GM23338 (cell line): ENCODE measurements around the gene SYT7. TPM values are rescaled to one million over a fixed set of nuclear protein-coding genes. Genes with fewer than 3 reads are reported as not detected.

Experiments used
- ATAC-seq: fragments of 200-7000 bp; cut with Tn5 transposase; 3 replicates; pipeline ENCODE4 v1.9.1; 2020
- DNase-seq: peaks from one replicate; pipeline ENCODE4 v3.0.0-alpha.2; 2015; ENCODE audit warnings: low spot score
- H2AFZ ChIP-seq: fragments of 200-600 bp; sonication (generic); 2 replicates; pipeline ENCODE4 v1.8.0; 2016; ENCODE audit warnings: antibody characterized with exemption, mild to moderate bottlenecking, moderate library complexity
- H3F3A ChIP-seq: fragments of 200-600 bp; sonication (generic); replicated peaks from 2 replicates; pipeline ENCODE4 v1.8.0; 2017; ENCODE audit warnings: antibody characterized with exemption, mixed run types, low read depth
- H3K27ac ChIP-seq: fragments of 200-600 bp; sonication (generic); 2 replicates; pipeline ENCODE4 v1.6.1; 2016; ENCODE audit warnings: low read depth
- H3K27me3 ChIP-seq: fragments of 200-600 bp; sonication (generic); 2 replicates; pipeline ENCODE4 v1.8.0; 2016; ENCODE audit warnings: mild to moderate bottlenecking, mixed run types, moderate library complexity; ENCODE audit not compliant: insufficient read depth
- H3K36me3 ChIP-seq: fragments of 200-600 bp; sonication (generic); 2 replicates; pipeline ENCODE4 v1.8.0; 2016; ENCODE audit warnings: mild to moderate bottlenecking; ENCODE audit not compliant: insufficient read depth
- H3K4me1 ChIP-seq: fragments of 200-600 bp; sonication (generic); 2 replicates; pipeline ENCODE4 v1.8.0; 2016; ENCODE audit warnings: mild to moderate bottlenecking, moderate library complexity; ENCODE audit not compliant: insufficient read depth
- H3K4me2 ChIP-seq: fragments of 200-600 bp; sonication (generic); 2 replicates; pipeline ENCODE4 v1.7.1; 2017; ENCODE audit warnings: mixed run types
- H3K4me3 ChIP-seq: fragments of 200-600 bp; sonication (generic); 2 replicates; pipeline ENCODE4 v1.6.1; 2016; ENCODE audit warnings: mixed run types
- H3K79me2 ChIP-seq: fragments of 200-600 bp; sonication (generic); replicated peaks from 2 replicates; pipeline ENCODE4 v1.8.0; 2017; ENCODE audit warnings: mild to moderate bottlenecking; ENCODE audit not compliant: insufficient read depth
- H3K9me2 ChIP-seq: fragments of 200-600 bp; sonication (generic); 2 replicates; pipeline ENCODE4 v1.8.0; 2017; ENCODE audit not compliant: insufficient read depth
- H4K20me1 ChIP-seq: fragments of 200-600 bp; sonication (generic); replicated peaks from 2 replicates; pipeline ENCODE4 v1.8.0; 2017; ENCODE audit warnings: mild to moderate bottlenecking; ENCODE audit not compliant: insufficient read depth
- H3K27ac Mint-ChIP-seq: 2 replicates; pipeline ENCODE4 v1.8.0; 2020; ENCODE audit warnings: inconsistent platforms, mild to moderate bottlenecking, moderate library complexity, mixed read lengths
- H3K27me3 Mint-ChIP-seq: 3 replicates; pipeline ENCODE4 v1.8.0; 2022; ENCODE audit warnings: low read depth, mild to moderate bottlenecking, moderate library complexity, mixed read lengths, inconsistent platforms; ENCODE audit not compliant: insufficient read depth, poor library complexity
- H3K36me3 Mint-ChIP-seq: 3 replicates; pipeline ENCODE4 v1.8.0; 2021; ENCODE audit warnings: low read depth, mild to moderate bottlenecking, inconsistent platforms, moderate library complexity, mixed read lengths
- H3K4me1 Mint-ChIP-seq: 3 replicates; pipeline ENCODE4 v1.8.0; 2020; ENCODE audit warnings: mild to moderate bottlenecking, inconsistent platforms, mixed read lengths
- H3K4me3 Mint-ChIP-seq: 3 replicates; pipeline ENCODE4 v1.8.0; 2021; ENCODE audit warnings: moderate library complexity, mild to moderate bottlenecking, inconsistent platforms, mixed read lengths
- H3K9me3 Mint-ChIP-seq: 3 replicates; pipeline ENCODE4 v1.8.0; 2020; ENCODE audit warnings: moderate library complexity, mild to moderate bottlenecking, inconsistent platforms, mixed read lengths
- CTCF ChIP-seq, 2 experiments: fragments of 200-600 bp in 1 of 2; sonication (generic) in 1 of 2; conservative IDR thresholded peaks; 2 replicates each; pipeline versions ENCODE4 v1.5.1 to v1.6.1; 2016 to 2017; ENCODE audit warnings: antibody characterized with exemption in 2 of 2, low read depth in 2 of 2, mild to moderate bottlenecking in 2 of 2, moderate library complexity in 1 of 2
- EZH2 ChIP-seq: fragments of 200-600 bp; sonication (generic); IDR thresholded peaks from one replicate; pipeline ENCODE4 v1.8.0; 2017; ENCODE audit warnings: antibody characterized with exemption, mild to moderate bottlenecking, low read depth; ENCODE audit not compliant: unreplicated experiment
- EZH2phosphoT487 ChIP-seq: fragments of 200-600 bp; sonication (generic); IDR thresholded peaks from one replicate; pipeline ENCODE4 v1.8.1; 2018; ENCODE audit warnings: antibody characterized with exemption; ENCODE audit not compliant: unreplicated experiment
- JUNB ChIP-seq: IDR thresholded peaks from one replicate; pipeline ENCODE4 v1.6.1; 2016; ENCODE audit warnings: antibody characterized with exemption; ENCODE audit not compliant: unreplicated experiment
- NANOG ChIP-seq: IDR thresholded peaks from 2 replicates; pipeline ENCODE4 v1.6.1; 2016; ENCODE audit warnings: antibody characterized with exemption, borderline replicate concordance
- POLR2AphosphoS5 ChIP-seq: IDR thresholded peaks from 2 replicates; pipeline ENCODE4 v1.6.1; 2016; ENCODE audit warnings: antibody characterized with exemption, low read depth
- REST ChIP-seq: IDR thresholded peaks from one replicate; pipeline ENCODE4 v1.6.1; 2018; ENCODE audit warnings: antibody characterized with exemption; ENCODE audit not compliant: unreplicated experiment
- STAT1 ChIP-seq: IDR thresholded peaks from one replicate; pipeline ENCODE4 v1.6.1; 2016; ENCODE audit warnings: antibody characterized with exemption; ENCODE audit not compliant: unreplicated experiment
- ZNF114 ChIP-seq: fragments of 250-450 bp; sonication (Bioruptor Pico); IDR thresholded peaks from 2 replicates; pipeline ENCODE4 v1.5.0; 2020; ENCODE audit warnings: mild to moderate bottlenecking, moderate library complexity
- ZNF331 ChIP-seq: fragments of 250-450 bp; sonication (Bioruptor Pico); IDR thresholded peaks from 2 replicates; pipeline ENCODE4 v1.5.0; 2020; ENCODE audit warnings: low read depth, mild to moderate bottlenecking, moderate library complexity
- polyA plus RNA-seq: library from polyadenylated mRNA; unstranded; fragments of >200 nt; fragmentation: Nextera tagmentation; extraction: Ambion mirVana; gene quantifications from 2 replicates; pipeline ENCODE4 v1.2.1, GENCODE V29; 2016
- total RNA-seq: library from RNA; depleted of rRNA; stranded (reverse); fragments of >200 nt; shearing (Covaris generic); gene quantifications from 2 replicates; pipeline ENCODE4 v1.2.3, GENCODE V29; 2014

SYT7 gene
- total and polyA plus RNA-seq, 2 experiments from 2014 or later, result 1.6 to 10.3 TPM

GRCh38 chr11:61586792-61587430 is 6.0 kb upstream of the SYT7 start:
- Histone ChIP-seq H2AFZ (peak overlapping the region; percentile 100), H3K36me3 (no peaks in the 10 kb centered on the region), H3K27ac (no peak overlapping the region), H3K79me2 (no peaks in the 10 kb centered on the region), H3K27me3 (peaks cover 52% of the 10 kb centered on the region), H3K4me3 (peak overlapping the region; percentile 68), H3F3A (no peaks in the 10 kb centered on the region), H3K9me2 (no peaks in the 10 kb centered on the region), H3K4me1 (peaks cover 20% of the 10 kb centered on the region), H4K20me1 (no peaks in the 10 kb centered on the region), H3K4me2 (peak overlapping the region; percentile 98)
- ATAC-seq (peak; percentile 17), DNase-seq (peak; percentile 60)
- H3K27me3 Mint-ChIP-seq, result peaks cover 33% of the 10 kb centered on the region
- peak overlapping the region; percentile 72 for H3K4me3 Mint-ChIP-seq
- peaks cover 45% of the 10 kb centered on the region for H3K4me1 Mint-ChIP-seq
- no peak overlapping the region for H3K27ac Mint-ChIP-seq
- no peaks in the 10 kb centered on the region for H3K9me3 Mint-ChIP-seq
- TF ChIP-seq EZH2 (peak; percentile 38), ZNF114 (CRISPR knock-in tag) (no peak)
- no peaks in the 10 kb centered on the region; the same call in 2 of the 3 replicates for H3K36me3 Mint-ChIP-seq

- Mint-ChIP-seq H3K4me3 (no peak overlapping the region), H3K4me1 (peaks cover 50% of the 10 kb centered on the region), H3K36me3 (no peaks in the 10 kb centered on the region; the same call in 2 of the 3 replicates), H3K27me3 (peaks cover 39% of the 10 kb centered on the region), H3K27ac (no peak overlapping the region), H3K9me3 (no peaks in the 10 kb centered on the region)
- peaks cover 20% of the 10 kb centered on the region for H3K4me1 ChIP-seq
- H3K9me2 ChIP-seq, result no peaks in the 10 kb centered on the region
- no peaks in the 10 kb centered on the region for H4K20me1 ChIP-seq
- peaks cover 61% of the 10 kb centered on the region for H3K27me3 ChIP-seq
- no peak overlapping the region for H3K4me3 ChIP-seq
- no peak overlapping the region for H3K27ac ChIP-seq
- no peaks in the 10 kb centered on the region for H3K79me2 ChIP-seq
- ATAC-seq (no peak), DNase-seq (no peak)
- H3K36me3 ChIP-seq, result no peaks in the 10 kb centered on the region
- no peaks in the 10 kb centered on the region for H3F3A ChIP-seq
- H3K4me2 ChIP-seq, result no peak overlapping the region
- no peak overlapping the region for H2AFZ ChIP-seq
- TF ChIP-seq NANOG (no peak), CTCF (conservative IDR thresholded peaks at IDR 0.05; ENCODE audit: low read depth in 2 of 2) (no peak), STAT1 (no peak), JUNB (no peak), POLR2AphosphoS5 (no peak), EZH2 (no peak), EZH2phosphoT487 (no peak), REST (no peak), ZNF331 (no peak)
Observed at GRCh38 chr11:61585115-61585514, 4.2 kb upstream of the SYT7 start.
